Right cardiac atrium (tissue), 5 donors: ENCODE data around the gene DDX54. TPM values are rescaled to one million over a fixed set of nuclear protein-coding genes. Genes with fewer than 3 reads are reported as not detected.

Experiments
- ATAC-seq, 2 donors: fragments of 200-7000 bp; cut with Tn5 transposase; one replicate each; pipeline versions ENCODE4 v1.8.0 to v1.9.1; 2020; ENCODE audit warnings: moderate library complexity in 2 of 2, mild to moderate bottlenecking in 1 of 2
- DNase-seq, 3 donors: peaks; one replicate each; pipeline ENCODE4 v3.0.0-alpha.2; 2020
- H3K27ac ChIP-seq: one replicate; pipeline ENCODE4 v1.5.1; 2013; ENCODE audit warnings: mild to moderate bottlenecking, low read length, control low read depth, moderate library complexity
- H3K27me3 ChIP-seq: one replicate; pipeline ENCODE4 v1.6.1; 2013; ENCODE audit not compliant: control insufficient read depth, insufficient read depth
- H3K4me1 ChIP-seq: one replicate; pipeline ENCODE4 v1.6.1; 2013; ENCODE audit warnings: low read length; ENCODE audit not compliant: control insufficient read depth, insufficient read depth
- H3K4me3 ChIP-seq: one replicate; pipeline ENCODE4 v1.5.1; 2013; ENCODE audit warnings: low read length, control low read depth
- H3K9me3 ChIP-seq: one replicate; pipeline ENCODE4 v1.6.1; 2013; ENCODE audit warnings: low read length; ENCODE audit not compliant: control insufficient read depth
- WGBS: extraction: QIAGEN DNeasy Blood & Tissue Kit; methylation state at CpG from one replicate; pipeline ENCODE4 v1.1.7; 2013; 5-methylcytosine and 5-hydroxymethylcytosine counted together
- intact Hi-C, 4 donors: fragments of 100-400 bp; cut with DNase I; formaldehyde crosslinking; loops; one replicate each; pipeline versions ENCODE4 v1.11.0 to v1.14.0; 2022 to 2023
- polyA plus RNA-seq: library from polyadenylated mRNA; stranded (reverse); fragments of 200-250 nt; gene quantifications from one replicate; pipeline ENCODE4 v1.2.3, GENCODE V29; 2013
- total RNA-seq, 4 donors: library from RNA; stranded (reverse); fragmentation: NEBNext Ultra II Directional; extraction: Animal tissue kit (Norgen Biotek cat#: 25700); gene quantifications; one replicate each; pipeline ENCODE4 v1.2.1, GENCODE V29; 2021
- donor health status: healthy with polysubstance abuse.
- donor health status: DM: no; HTN: yes; CAD: no.
- donor health status: DM: no; HTN: no; CAD: no.
- donor health status: DM: no; HTN: yes; CAD: no; lungs with severe emphysema.
- donor health status: DM: yes; HTN: yes; CAD: no.

Gene DDX54
- total and polyA plus RNA-seq, 5 donors = 17.2 to 36.1 (median 29.2) TPM

DNA sequence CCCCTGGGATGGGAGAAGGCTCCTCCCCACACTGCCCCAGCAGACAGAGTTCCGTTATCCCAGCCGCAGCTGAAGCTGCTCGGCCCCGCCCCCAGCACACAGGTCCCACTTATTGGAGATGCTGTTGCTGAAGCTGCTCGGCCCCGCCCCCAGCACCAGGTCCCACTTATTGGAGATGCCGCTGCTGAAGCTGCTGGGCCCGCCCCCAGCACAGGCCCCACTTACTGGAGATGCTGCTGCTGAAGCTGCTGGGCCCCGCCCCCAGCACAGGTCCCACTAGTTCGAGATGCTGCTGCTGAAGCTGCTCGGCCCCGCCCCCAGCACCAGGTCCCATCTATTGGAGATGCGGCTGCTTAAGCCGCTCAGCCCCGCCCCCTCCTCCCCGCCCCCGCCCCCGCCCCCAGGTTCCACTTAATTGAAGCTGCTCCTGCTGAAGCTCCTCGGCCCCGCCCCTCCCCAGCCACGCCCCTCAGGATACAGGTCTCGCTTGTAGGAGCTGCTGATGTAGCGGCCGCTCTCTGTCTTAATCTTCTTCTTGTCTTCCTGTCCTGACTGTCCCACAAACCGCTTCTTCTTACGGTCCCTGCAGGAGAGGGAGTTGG is 23.8 kb downstream of the DDX54 start:
- Histone ChIP-seq H3K4me1 (no peaks in the 10 kb centered on the region), H3K9me3 (no peaks in the 10 kb centered on the region), H3K27ac (no peak overlapping the region), H3K27me3 (no peaks in the 10 kb centered on the region), H3K4me3 (no peak overlapping the region)
- intact Hi-C loops = no loop called here
- 78% methylated on average over 26 of the region's 26 CpGs for WGBS
- no peak for ATAC-seq
- DNase-seq = no peak

DNA sequence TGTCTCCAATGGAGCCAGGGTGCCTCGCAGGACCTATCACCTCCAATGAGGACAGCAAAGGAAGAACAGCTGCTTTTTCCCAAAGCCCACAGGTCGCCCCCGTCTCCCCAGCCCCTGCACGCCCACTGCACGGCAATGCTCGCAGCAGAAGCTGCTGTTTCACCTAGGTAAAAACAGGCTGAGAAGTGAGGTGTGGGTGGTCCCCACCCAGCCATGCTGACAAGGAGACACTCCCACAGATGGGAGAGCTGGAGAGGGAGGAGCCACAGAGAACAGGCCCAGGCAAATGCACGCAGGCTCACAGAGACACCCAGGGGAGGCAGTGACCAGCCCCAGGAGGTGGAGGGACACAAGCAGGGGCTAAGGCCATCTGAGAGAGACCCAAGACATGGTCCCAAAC is 25.3 kb downstream of the DDX54 start:
- no peaks in the 10 kb centered on the region for H3K4me1 ChIP-seq

DNA sequence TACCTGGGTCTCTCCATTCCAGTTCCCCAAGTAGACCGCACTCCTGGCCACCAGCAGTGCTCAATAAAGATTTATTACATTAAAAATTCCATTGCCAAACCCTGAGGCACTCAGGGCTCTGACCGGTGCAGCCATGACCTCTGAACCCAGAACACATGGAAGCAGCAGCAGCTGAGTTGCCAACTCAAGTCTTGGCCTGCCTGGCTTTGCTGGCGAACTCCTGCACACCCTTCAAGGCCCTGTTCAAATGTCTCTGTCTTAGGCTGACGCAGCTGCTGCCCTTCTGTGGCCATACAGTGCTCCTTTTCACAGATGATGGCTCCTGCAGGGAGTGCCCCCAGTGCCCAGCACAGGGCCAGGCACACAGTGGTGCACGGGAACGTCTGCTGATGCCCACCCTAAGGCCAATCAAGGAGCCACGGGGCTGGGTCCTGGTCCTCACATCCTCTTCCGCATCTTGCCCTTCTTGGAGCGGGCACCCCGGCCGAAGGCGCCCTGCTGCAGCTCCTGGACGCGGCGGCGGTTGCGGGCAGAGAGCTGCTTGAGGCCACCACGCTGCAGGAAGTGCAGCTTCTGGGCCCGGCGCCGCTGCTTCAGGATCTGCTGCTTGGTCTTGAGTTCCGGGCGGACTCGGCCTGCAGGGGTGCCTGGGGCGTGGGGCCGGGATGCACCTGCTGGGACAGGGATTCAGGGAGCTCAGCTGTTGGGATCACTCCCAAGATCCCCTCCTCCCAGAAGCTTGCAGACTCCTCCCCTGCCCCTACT is 26.7 kb downstream of the DDX54 start:
- Histone ChIP-seq H3K27ac (no peak overlapping the region), H3K4me1 (no peaks in the 10 kb centered on the region), H3K9me3 (no peaks in the 10 kb centered on the region), H3K27me3 (no peaks in the 10 kb centered on the region), H3K4me3 (no peak overlapping the region)
- ATAC-seq (no peak), DNase-seq (no peak)
- WGBS = 96% methylated on average over 26 of the region's 26 CpGs
- intact Hi-C loops = loop anchor here in 2 of 4 donors (10.0 kb wide), 2 partner anchors 104 to 114 kb away; partner anchors contain the start of gene DTX1 (in 1 of the 2)

More for the DNA sequence above, 25.3 kb downstream of the DDX54 start:
- DNase-seq (no peak), ATAC-seq (no peak)
- WGBS = 94% methylated on average over 7 of the region's 7 CpGs
- Histone ChIP-seq H3K27ac (no peak overlapping the region), H3K27me3 (no peaks in the 10 kb centered on the region), H3K9me3 (no peaks in the 10 kb centered on the region), H3K4me3 (no peak overlapping the region)
- intact Hi-C loops = loop anchor here in 2 of 4 donors (10.0 kb wide), 2 partner anchors 105 to 115 kb away; partner anchors contain the start of gene DTX1 (in 1 of the 2)

DNA sequence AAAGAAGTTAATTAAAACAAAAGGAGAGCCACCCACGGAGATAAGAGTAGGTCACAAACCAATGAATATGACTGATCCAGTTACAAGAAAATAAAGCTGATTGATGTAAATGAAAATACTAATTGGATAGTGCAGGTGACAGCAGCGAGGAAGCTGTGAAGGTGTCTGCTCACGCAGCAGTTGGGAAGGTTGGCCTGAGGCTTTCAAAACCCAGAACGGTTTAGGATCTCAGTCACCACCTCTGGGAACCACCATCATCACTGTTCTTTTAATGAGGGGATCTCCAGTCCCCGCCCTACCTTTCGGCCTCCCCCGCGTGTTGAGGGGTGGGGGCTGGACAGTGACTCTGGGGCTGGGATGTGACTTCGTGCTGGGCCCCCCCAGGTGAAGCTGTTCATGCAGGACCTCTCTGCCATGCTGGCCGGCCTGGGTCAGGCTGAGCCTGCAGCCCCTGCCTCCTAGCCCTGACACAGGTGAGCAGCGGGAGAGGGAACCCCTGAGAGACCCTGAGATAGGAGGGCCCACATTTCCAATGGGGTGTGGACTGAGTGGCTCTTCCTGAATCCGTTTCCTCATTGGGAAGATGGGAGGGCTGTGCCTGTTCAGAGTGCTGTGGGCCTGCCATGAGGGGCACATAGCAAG is 27.9 kb downstream of the DDX54 start:
- WGBS = 87% methylated on average over 12 of the region's 12 CpGs
- ATAC-seq = no peak
- H3K27me3 ChIP-seq = no peaks in the 10 kb centered on the region
- no peaks in the 10 kb centered on the region for H3K9me3 ChIP-seq
- H3K4me3 ChIP-seq = no peak overlapping the region
- DNase-seq = no peak
- H3K27ac ChIP-seq = no peak overlapping the region
- H3K4me1 ChIP-seq = no peaks in the 10 kb centered on the region
- intact Hi-C loops = loop anchor here in 2 of 4 donors (10.0 kb wide), 2 partner anchors 103 to 113 kb away; partner anchors contain the start of gene DTX1 (in 1 of the 2)

DNA sequence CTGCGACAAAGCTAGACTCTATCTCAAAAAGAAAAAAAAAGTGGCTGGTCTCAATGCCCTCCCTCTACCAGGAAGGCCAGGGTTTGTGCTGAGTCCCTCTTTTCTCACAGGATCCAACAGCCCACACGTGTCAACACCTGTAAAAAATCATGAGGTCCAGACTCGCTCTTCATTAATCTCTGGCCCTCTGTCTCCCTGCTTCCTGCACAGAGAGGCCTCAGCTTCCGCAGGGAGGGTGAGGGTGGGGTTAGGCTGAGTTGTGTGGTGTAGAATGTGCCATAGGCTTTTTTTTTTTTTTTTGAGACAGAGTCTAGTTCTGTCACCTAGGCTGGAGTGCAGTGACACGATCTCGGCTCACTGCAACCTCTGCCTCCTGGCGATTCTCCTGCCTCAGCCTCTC is 29.6 kb downstream of the DDX54 start:
- no peaks in the 10 kb centered on the region for H3K4me1 ChIP-seq
- intact Hi-C loops = loop anchor here in 2 of 4 donors (10.0 kb wide), 2 partner anchors 101 to 111 kb away; partner anchors contain the start of gene DTX1 (in 1 of the 2)
- H3K27ac ChIP-seq = no peak overlapping the region
- 43% methylated on average over 7 of the region's 7 CpGs for WGBS
- no peaks in the 10 kb centered on the region for H3K9me3 ChIP-seq
- ATAC-seq (no peak), DNase-seq (no peak)
- no peak overlapping the region for H3K4me3 ChIP-seq
- H3K27me3 ChIP-seq = no peaks in the 10 kb centered on the region

DNA sequence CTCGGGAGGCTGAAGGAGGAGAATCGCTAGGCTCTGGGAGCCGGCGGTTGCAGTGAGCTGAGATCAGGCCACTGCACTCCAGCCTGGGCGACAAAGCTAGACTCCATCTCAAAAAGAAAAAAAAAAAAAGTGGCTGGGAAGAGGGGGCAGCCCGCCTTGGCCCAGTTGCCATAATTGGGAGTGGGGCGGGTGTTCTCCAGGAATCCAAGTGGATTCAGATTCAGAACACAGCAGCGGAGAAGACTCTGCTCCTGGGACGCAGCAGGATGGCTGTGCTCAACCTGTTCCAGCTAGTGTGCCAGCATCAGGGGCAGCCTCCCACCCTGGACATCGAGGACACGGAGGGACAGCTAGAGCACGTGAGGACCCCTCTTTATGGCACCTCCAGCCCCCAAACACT is 30.2 kb downstream of the DDX54 start:
- Histone ChIP-seq H3K9me3 (no peaks in the 10 kb centered on the region), H3K4me1 (no peaks in the 10 kb centered on the region), H3K27me3 (no peaks in the 10 kb centered on the region), H3K27ac (no peak overlapping the region), H3K4me3 (no peak overlapping the region)
- ATAC-seq = no peak
- WGBS = 65% methylated on average over 12 of the region's 12 CpGs
- intact Hi-C loops = loop anchor here in 2 of 4 donors (10.0 kb wide), 2 partner anchors 100 to 110 kb away; partner anchors contain the start of gene DTX1 (in 1 of the 2)
- no peak for DNase-seq

DNA sequence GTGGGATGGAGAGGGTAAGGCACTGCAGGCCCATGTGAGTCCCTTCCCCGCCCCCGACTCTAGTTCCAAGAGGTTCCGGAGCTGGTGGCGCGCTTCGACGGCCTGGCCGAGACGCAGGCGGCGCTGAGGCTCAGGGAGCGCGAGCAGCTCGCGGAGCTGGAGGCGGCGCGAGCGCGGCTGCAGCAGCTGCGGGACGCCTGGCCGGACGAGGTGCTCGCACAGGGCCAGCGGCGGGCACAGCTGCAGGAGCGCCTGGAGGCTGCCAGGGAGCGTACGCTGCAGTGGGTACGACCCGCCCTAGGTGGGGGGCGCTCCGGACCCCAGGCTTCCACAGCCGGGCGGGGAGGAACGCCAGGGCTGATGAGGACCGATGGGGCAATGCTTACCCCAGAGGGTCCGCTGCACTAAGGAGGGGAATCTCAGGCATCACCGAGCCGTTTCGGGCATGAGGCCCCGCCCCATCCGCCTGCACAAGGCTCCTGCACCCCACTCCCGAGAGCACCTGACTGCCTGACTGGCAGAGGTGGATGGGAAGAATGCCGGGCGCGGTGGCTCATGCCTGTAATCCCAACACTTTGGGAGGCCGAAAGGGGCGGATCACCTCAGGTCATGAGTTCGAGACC is 30.8 kb downstream of the DDX54 start:
- H3K4me1 ChIP-seq = no peaks in the 10 kb centered on the region
- ATAC-seq (no peak), DNase-seq (no peak)
- intact Hi-C loops = loop anchor here in 3 of 4 donors (5.0 to 10.0 kb wide), 3 partner anchors 100 to 110 kb away; partner anchors contain the start of gene DTX1 (in 1 of the 3)
- H3K9me3 ChIP-seq = no peaks in the 10 kb centered on the region
- H3K4me3 ChIP-seq = no peak overlapping the region
- H3K27me3 ChIP-seq = no peaks in the 10 kb centered on the region
- WGBS = 4% methylated on average over 51 of the region's 51 CpGs
- no peak overlapping the region for H3K27ac ChIP-seq

DNA sequence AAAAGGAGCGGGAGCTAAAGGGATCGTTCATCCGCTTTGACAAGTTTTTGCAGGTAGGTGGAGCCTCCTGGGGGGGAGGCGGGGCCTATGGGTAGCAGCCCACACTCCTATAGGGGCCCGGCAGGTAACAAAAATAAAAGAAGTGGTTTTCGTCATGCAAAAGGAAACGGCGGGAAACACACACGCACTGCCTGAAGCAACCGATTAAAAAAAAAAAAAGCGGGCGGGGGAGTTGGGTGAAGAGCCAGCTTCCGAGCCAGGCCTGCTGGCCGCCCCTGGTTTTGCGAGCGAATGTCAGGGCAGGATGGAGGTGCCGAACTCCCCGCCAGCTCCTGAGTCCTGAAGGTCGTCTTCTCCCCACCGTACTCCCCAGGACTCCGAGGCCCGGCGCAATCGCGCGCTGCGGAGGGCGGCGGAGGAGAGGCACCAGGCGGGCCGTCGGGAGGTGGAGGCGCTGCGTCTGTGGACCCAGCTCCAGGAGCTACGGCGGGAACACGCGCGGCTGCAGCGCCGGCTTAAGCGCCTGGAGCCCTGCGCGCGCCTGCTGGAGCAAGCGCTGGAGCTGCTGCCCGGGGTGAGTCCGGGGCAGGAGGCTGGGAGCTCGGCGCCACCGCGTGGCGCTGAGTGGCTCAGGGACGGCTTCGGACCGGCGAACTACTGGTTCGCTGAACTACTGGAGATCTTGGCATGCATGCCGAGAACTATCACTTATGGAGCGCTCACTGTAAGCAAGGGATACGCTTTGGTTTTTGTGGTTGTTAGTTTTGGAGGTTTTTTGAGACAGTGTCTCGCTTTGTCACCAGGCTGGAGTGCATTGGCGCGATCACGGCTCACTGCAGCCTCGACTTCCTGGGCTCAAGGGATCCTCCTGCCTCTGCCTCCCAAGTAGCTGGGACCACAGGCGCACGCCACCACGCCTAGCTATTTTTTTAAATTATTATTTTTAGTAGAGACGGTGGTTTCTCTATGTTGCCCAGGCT is 32.2 kb downstream of the DDX54 start:
- ATAC-seq (peak; percentile 84 to 89), DNase-seq (peak; percentile 74 to 89 (median 88))
- no peak overlapping the region for H3K27ac ChIP-seq
- WGBS = 8% methylated on average over 70 of the region's 70 CpGs
- intact Hi-C loops = loop anchor here in 3 of 4 donors (5.0 to 10.0 kb wide), 3 partner anchors 98 to 108 kb away; partner anchors contain the start of gene DTX1 (in 1 of the 3)
- no peaks in the 10 kb centered on the region for H3K27me3 ChIP-seq
- no peaks in the 10 kb centered on the region for H3K4me1 ChIP-seq
- H3K9me3 ChIP-seq = no peaks in the 10 kb centered on the region
- H3K4me3 ChIP-seq = peak overlapping the region; percentile 13

DNA sequence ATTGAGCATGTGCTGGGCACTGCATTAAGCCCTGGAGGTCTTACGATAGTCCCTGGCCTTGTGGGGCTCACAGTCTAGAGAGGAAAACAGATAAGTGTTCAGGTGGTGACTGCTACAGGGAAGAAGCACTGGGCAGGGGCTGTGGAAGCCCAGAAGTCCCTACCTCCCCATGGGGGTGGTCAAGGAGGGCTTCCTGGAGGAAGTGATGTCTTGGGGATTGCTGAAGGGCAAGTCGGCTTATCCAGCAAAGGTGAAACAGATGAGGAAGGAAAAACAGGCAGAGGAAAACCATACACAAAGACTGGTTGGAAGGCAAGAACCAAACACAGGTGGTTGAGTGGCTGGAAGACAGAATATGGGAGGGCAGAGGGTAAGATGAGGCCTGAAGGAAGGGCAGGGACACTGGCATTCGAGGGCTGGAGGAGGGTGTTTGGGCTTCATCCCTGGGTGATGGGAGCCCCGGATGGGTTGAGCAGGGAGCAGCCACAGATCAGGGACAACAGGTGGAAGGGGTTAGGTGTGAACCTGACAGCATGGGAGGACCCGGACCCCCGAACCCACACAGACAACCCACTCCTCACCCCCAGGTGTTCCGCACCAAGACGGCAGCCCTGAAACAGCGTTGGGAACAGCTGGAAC is 33.0 kb downstream of the DDX54 start:
- Histone ChIP-seq H3K9me3 (no peaks in the 10 kb centered on the region), H3K4me3 (no peak overlapping the region), H3K27ac (no peak overlapping the region), H3K4me1 (no peaks in the 10 kb centered on the region), H3K27me3 (no peaks in the 10 kb centered on the region)
- DNase-seq (no peak), ATAC-seq (no peak)
- intact Hi-C loops = loop anchor here in 3 of 4 donors (5.0 to 10.0 kb wide), 3 partner anchors 98 to 108 kb away; partner anchors contain the start of gene DTX1 (in 1 of the 3)
- 24% methylated on average over 9 of the region's 9 CpGs for WGBS
